CD14-positive monocyte (primary cell): ENCODE data around the gene MORC4. TPM values are rescaled to one million over a fixed set of nuclear protein-coding genes. Genes with fewer than 3 reads are reported as not detected.

Source experiments
- DNase-seq, 3 donors: peaks; one replicate each; pipeline ENCODE4 v3.0.0-alpha.2; 2011 to 2022
- H2AFZ ChIP-seq: 2 replicates; pipeline ENCODE4 v1.6.0; 2012; ENCODE audit warnings: mild to moderate bottlenecking, low read depth, low read length, inconsistent platforms; ENCODE audit not compliant: insufficient read depth, poor library complexity, severe bottlenecking
- H3K27ac ChIP-seq, 2 donors: 1 replicate in 1 of 2; 2 replicates in 1 of 2; pipeline ENCODE4 v1.5.1; 2012 to 2013; ENCODE audit warnings: low read length in 2 of 2, control low read depth in 1 of 2, inconsistent platforms in 1 of 2, low read depth in 1 of 2, mild to moderate bottlenecking in 1 of 2
- H3K27me3 ChIP-seq, 2 donors: one replicate each; pipeline versions ENCODE4 v1.6.0 to v1.6.1; 2011 to 2013; ENCODE audit warnings: low read length in 2 of 2; ENCODE audit not compliant: control insufficient read depth in 2 of 2, insufficient read depth in 2 of 2
- H3K36me3 ChIP-seq, 2 donors: replicated peaks in 1 of 2; 1 replicate in 1 of 2; 2 replicates in 1 of 2; pipeline versions ENCODE4 v1.5.1 to v1.6.1; 2012 to 2013; ENCODE audit warnings: low read length in 2 of 2, control low read depth in 1 of 2, inconsistent platforms in 1 of 2, mild to moderate bottlenecking in 1 of 2; ENCODE audit not compliant: insufficient read depth in 2 of 2, control insufficient read depth in 1 of 2
- H3K4me1 ChIP-seq, 2 donors: 1 replicate in 1 of 2; 2 replicates in 1 of 2; pipeline versions ENCODE4 v1.5.1 to v1.6.1; 2012 to 2013; ENCODE audit warnings: low read length in 2 of 2, control low read depth in 1 of 2, inconsistent platforms in 1 of 2, mild to moderate bottlenecking in 1 of 2, moderate library complexity in 1 of 2; ENCODE audit not compliant: insufficient read depth in 2 of 2, control insufficient read depth in 1 of 2
- H3K4me2 ChIP-seq: replicated peaks from 2 replicates; pipeline ENCODE3; 2012; ENCODE audit warnings: low read length, moderate library complexity, mild to moderate bottlenecking; ENCODE audit not compliant: poor library complexity, severe bottlenecking; ENCODE audit errors: extremely low read depth
- H3K4me3 ChIP-seq, 3 experiments: fragments of 200-600 bp in 1 of 3; sonication (generic) in 1 of 3; replicated peaks in 1 of 3; 1 replicate in 2 of 3; 2 replicates in 1 of 3; pipeline ENCODE4 v1.5.1; 2011 to 2013; ENCODE audit warnings: low read length in 3 of 3, mild to moderate bottlenecking in 3 of 3, control low read depth in 2 of 3, low read depth in 2 of 3, inconsistent platforms in 1 of 3, moderate library complexity in 1 of 3
- H3K79me2 ChIP-seq: 2 replicates; pipeline ENCODE4 v1.6.0; 2012; ENCODE audit warnings: mild to moderate bottlenecking, control low read depth, inconsistent platforms, low read length, moderate library complexity; ENCODE audit not compliant: insufficient read depth
- H3K9ac ChIP-seq: 2 replicates; pipeline ENCODE4 v1.6.0; 2017; ENCODE audit warnings: low read length, mild to moderate bottlenecking; ENCODE audit not compliant: insufficient read depth, poor library complexity, severe bottlenecking
- H3K9me3 ChIP-seq, 2 donors: replicated peaks in 1 of 2; 1 replicate in 1 of 2; 2 replicates in 1 of 2; pipeline versions ENCODE4 v1.5.1 to v1.6.1; 2012 to 2013; ENCODE audit warnings: low read length in 2 of 2, control low read depth in 1 of 2; ENCODE audit not compliant: control insufficient read depth in 1 of 2, insufficient read depth in 1 of 2
- H4K20me1 ChIP-seq: 2 replicates; pipeline ENCODE4 v1.6.0; 2012; ENCODE audit warnings: mild to moderate bottlenecking, low read length, control low read depth, moderate library complexity; ENCODE audit not compliant: insufficient read depth
- H3K27ac Mint-ChIP-seq, 7 donors: one replicate each; pipeline ENCODE4 v1.8.0; 2020; ENCODE audit warnings: mild to moderate bottlenecking in 7 of 7, mixed read lengths in 7 of 7, moderate library complexity in 6 of 7, inconsistent platforms in 2 of 7
- H3K27me3 Mint-ChIP-seq, 3 donors: one replicate each; pipeline ENCODE4 v1.8.0; 2021 to 2022; ENCODE audit warnings: low read depth in 3 of 3, mild to moderate bottlenecking in 3 of 3, mixed read lengths in 3 of 3, moderate library complexity in 3 of 3, inconsistent platforms in 1 of 3
- H3K36me3 Mint-ChIP-seq, 2 donors: one replicate each; pipeline ENCODE4 v1.8.0; 2020; ENCODE audit warnings: mixed read lengths in 2 of 2, inconsistent platforms in 1 of 2, mild to moderate bottlenecking in 1 of 2
- H3K4me1 Mint-ChIP-seq: one replicate; pipeline ENCODE4 v1.8.0; 2020; ENCODE audit warnings: mild to moderate bottlenecking, mixed read lengths
- H3K4me3 Mint-ChIP-seq, 2 donors: one replicate each; pipeline ENCODE4 v1.8.0; 2020; ENCODE audit warnings: mild to moderate bottlenecking in 2 of 2, mixed read lengths in 2 of 2, moderate library complexity in 1 of 2
- H3K9me3 Mint-ChIP-seq, 7 donors: one replicate each; pipeline ENCODE4 v1.8.0; 2020 to 2022; ENCODE audit warnings: mixed read lengths in 7 of 7, mild to moderate bottlenecking in 6 of 7, moderate library complexity in 6 of 7, inconsistent platforms in 2 of 7
- WGBS: methylation state at CpG from one replicate; pipeline ENCODE4 v1.1.5; 2013; ENCODE audit warnings: missing lambda C conversion rate; ENCODE audit not compliant: insufficient coverage; 5-methylcytosine and 5-hydroxymethylcytosine counted together
- intact Hi-C, 2 donors: fragments of 100-400 bp; cut with micrococcal nuclease; formaldehyde crosslinking; loops; one replicate each; pipeline versions ENCODE4 v1.15.0 to v1.15.1; 2023
- polyA plus RNA-seq, 3 donors: library from polyadenylated mRNA; depleted of rRNA in 1 of 3; unstranded in 2 of 3; stranded (reverse) in 1 of 3; fragments of 300-500 nt in 2 of 3; fragments of >200 nt in 1 of 3; fragmentation: Illumina TruSeq in 2 of 3; gene quantifications; 1 replicate in 2 of 3; 2 replicates in 1 of 3; pipeline ENCODE4 v1.2.3, GENCODE V29; 2012 to 2021
- TF ChIP-seq, protein P1 (sequence below): fragments of 200-600 bp; IDR thresholded peaks from one replicate; pipeline ENCODE4 v1.8.0; 2022; ENCODE audit warnings: antibody characterized with exemption, mild to moderate bottlenecking

The MORC4 gene
- polyA plus RNA-seq, 3 donors, result 0.06 to 0.23 (median 0.10) TPM

DNA sequence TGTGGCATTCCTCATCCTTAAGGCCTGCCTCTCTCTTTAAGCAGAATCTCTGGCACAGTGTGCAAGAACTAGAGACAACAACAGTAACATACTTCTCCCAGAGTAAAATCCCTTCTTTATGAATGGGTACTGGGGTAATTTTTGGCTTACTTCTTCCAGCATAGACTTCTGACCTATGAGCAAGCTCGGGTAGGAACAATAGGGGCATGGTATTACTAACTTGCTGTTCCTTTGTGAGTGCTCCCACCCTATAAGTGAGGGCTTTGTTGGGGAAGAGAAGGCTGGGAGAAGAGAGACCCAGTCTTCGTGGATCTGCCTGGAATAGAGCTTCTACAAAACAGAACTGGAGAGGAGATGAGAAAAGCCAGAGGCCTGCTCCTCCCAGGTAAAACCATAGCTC is 49.6 kb downstream of the MORC4 start:
- intact Hi-C loops, result no loop called here
- Mint-ChIP-seq H3K4me1 (peaks cover 4% of the 10 kb centered on the region), H3K36me3 (no peaks in the 10 kb centered on the region), H3K9me3 (no peaks in the 10 kb centered on the region), H3K27ac (no peak overlapping the region), H3K4me3 (no peak overlapping the region), H3K27me3 (no peaks in the 10 kb centered on the region)
- Histone ChIP-seq H3K4me2 (no peak overlapping the region), H4K20me1 (no peaks in the 10 kb centered on the region), H3K79me2 (no peaks in the 10 kb centered on the region), H2AFZ (no peak overlapping the region), H3K27ac (no peak overlapping the region), H3K4me1 (no peaks in the 10 kb centered on the region), H3K36me3 (no peaks in the 10 kb centered on the region), H3K4me3 (no peak overlapping the region), H3K27me3 (no peaks in the 10 kb centered on the region), H3K9ac (no peak overlapping the region), H3K9me3 (no peaks in the 10 kb centered on the region)
- DNase-seq, result no peak
- TF ChIP-seq, protein P1, sequence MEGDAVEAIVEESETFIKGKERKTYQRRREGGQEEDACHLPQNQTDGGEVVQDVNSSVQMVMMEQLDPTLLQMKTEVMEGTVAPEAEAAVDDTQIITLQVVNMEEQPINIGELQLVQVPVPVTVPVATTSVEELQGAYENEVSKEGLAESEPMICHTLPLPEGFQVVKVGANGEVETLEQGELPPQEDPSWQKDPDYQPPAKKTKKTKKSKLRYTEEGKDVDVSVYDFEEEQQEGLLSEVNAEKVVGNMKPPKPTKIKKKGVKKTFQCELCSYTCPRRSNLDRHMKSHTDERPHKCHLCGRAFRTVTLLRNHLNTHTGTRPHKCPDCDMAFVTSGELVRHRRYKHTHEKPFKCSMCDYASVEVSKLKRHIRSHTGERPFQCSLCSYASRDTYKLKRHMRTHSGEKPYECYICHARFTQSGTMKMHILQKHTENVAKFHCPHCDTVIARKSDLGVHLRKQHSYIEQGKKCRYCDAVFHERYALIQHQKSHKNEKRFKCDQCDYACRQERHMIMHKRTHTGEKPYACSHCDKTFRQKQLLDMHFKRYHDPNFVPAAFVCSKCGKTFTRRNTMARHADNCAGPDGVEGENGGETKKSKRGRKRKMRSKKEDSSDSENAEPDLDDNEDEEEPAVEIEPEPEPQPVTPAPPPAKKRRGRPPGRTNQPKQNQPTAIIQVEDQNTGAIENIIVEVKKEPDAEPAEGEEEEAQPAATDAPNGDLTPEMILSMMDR, result no peak
- no CpG with 5 or more reads among the region's 2 CpGs for WGBS

DNA sequence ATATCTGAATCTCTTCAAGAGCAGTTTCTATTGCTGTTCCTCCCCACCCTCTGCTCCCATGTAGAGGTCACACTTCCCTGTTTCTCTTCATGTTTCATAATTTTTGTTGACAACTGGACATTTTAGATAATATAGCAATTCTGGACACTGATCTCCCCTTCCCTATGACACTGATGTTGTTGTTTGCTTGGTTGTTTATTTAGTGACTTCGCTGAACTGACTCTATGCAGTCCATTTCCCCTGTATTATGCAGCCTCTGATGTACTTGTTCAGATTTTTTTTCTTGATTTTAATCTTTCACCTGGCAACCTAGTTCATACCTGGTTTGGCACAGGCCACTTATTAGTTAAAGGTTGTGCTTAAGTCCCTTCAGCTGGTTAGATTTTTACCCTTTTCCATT is 50.6 kb downstream of the MORC4 start:
- no peak overlapping the region for H3K4me3 Mint-ChIP-seq
- intact Hi-C loops, result no loop called here
- no peak overlapping the region for H2AFZ ChIP-seq
- peaks cover 0 to 6% (median 0%) of the 10 kb centered on the region in 3 donors for H3K27me3 Mint-ChIP-seq
- H3K4me1 Mint-ChIP-seq, result peaks cover 4% of the 10 kb centered on the region
- H3K9me3 ChIP-seq, result no peaks in the 10 kb centered on the region
- DNase-seq, result no peak
- H3K9ac ChIP-seq, result no peak overlapping the region
- H3K79me2 ChIP-seq, result no peaks in the 10 kb centered on the region
- WGBS, result no CpG with 5 or more reads among the region's 1 CpG
- TF ChIP-seq, protein P1, result no peak
- H3K36me3 ChIP-seq, result no peaks in the 10 kb centered on the region
- H3K27ac Mint-ChIP-seq, result no peak overlapping the region
- no peaks in the 10 kb centered on the region for H3K27me3 ChIP-seq
- no peaks in the 10 kb centered on the region for H3K36me3 Mint-ChIP-seq
- H3K4me3 ChIP-seq, result no peak overlapping the region
- no peak overlapping the region for H3K27ac ChIP-seq
- H3K4me1 ChIP-seq, result no peaks in the 10 kb centered on the region
- H3K9me3 Mint-ChIP-seq, result no peaks in the 10 kb centered on the region
- no peaks in the 10 kb centered on the region for H4K20me1 ChIP-seq
- no peak overlapping the region for H3K4me2 ChIP-seq
